Activated CD4-positive, alpha-beta T cell treated with anti-CD3 and anti-CD28 coated beads for 36 hours (primary cell): ENCODE results near the gene ATXN7L3. TPM values are rescaled to one million over a fixed set of nuclear protein-coding genes. Genes with fewer than 3 reads are reported as not detected.
"Not testable (repeated sequence)": the region's sequence is repeated elsewhere in the genome, so short reads cannot be mapped to it uniquely, and the experiment has no call there.

Experiments
- ATAC-seq: fragments of 200-7000 bp; cut with Tn5 transposase; one replicate; pipeline ENCODE4 v1.10.0; 2021; ENCODE audit warnings: mild to moderate bottlenecking, moderate library complexity
- CTCF ChIA-PET: fragments of 350-600 bp; sonication (Branson Sonifier 250); formaldehyde crosslinking; loops from one replicate; lab custom pipeline; 2021; ENCODE audit warnings: antibody characterized with exemption; lab: Charles Lee
- POLR2A ChIA-PET: fragments of 350-600 bp; sonication (Branson Sonifier 250); formaldehyde crosslinking; loops from one replicate; lab custom pipeline; 2021; ENCODE audit warnings: antibody characterized with exemption, inconsistent platforms; lab: Charles Lee
- DNase-seq: peaks from one replicate; pipeline ENCODE4 v3.0.0-alpha.2; 2020
- H3K27ac Mint-ChIP-seq: one replicate; pipeline ENCODE4 v1.8.0; 2021; ENCODE audit warnings: mixed read lengths
- H3K27me3 Mint-ChIP-seq: one replicate; pipeline ENCODE4 v1.8.0; 2021; ENCODE audit warnings: mixed read lengths
- H3K36me3 Mint-ChIP-seq: one replicate; pipeline ENCODE4 v1.8.0; 2021; ENCODE audit warnings: low read depth, mixed read lengths
- H3K4me1 Mint-ChIP-seq: one replicate; pipeline ENCODE4 v1.8.0; 2021; ENCODE audit warnings: mixed read lengths
- H3K4me3 Mint-ChIP-seq: one replicate; pipeline ENCODE4 v1.8.0; 2021; ENCODE audit warnings: mild to moderate bottlenecking, moderate library complexity, mixed read lengths
- H3K9me3 Mint-ChIP-seq: one replicate; pipeline ENCODE4 v1.8.0; 2021; ENCODE audit warnings: low read depth, mixed read lengths
- intact Hi-C, 2 experiments: fragments of 100-400 bp; cut with DNase I in 1 of 2; cut with micrococcal nuclease in 1 of 2; formaldehyde crosslinking; loops; one replicate each; pipeline versions ENCODE4 v1.14.2 to v1.15.1; 2022 to 2024; cut with DNase I, micrococcal nuclease
- total RNA-seq, 2 experiments: library from RNA; stranded (reverse); gene quantifications; one replicate each; pipeline ENCODE4 v1.2.3, GENCODE V29; 2021

The ATXN7L3 gene, protein sequence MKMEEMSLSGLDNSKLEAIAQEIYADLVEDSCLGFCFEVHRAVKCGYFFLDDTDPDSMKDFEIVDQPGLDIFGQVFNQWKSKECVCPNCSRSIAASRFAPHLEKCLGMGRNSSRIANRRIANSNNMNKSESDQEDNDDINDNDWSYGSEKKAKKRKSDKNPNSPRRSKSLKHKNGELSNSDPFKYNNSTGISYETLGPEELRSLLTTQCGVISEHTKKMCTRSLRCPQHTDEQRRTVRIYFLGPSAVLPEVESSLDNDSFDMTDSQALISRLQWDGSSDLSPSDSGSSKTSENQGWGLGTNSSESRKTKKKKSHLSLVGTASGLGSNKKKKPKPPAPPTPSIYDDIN
- 10 to 100 TPM; 66.3 to 70.6 TPM for total RNA-seq

- Mint-ChIP-seq H3K27me3 (no peaks in the 10 kb centered on the region), H3K27ac (peak within 1 kb of the TSS; percentile 94), H3K4me1 (peaks cover 38% of the 10 kb centered on the region), H3K36me3 (peaks cover 12% of the 10 kb centered on the region), H3K9me3 (no peaks in the 10 kb centered on the region), H3K4me3 (peak within 1 kb of the TSS; percentile 88)
- intact Hi-C loops, result loop anchor here (1.0 to 10.0 kb wide), 13 partner anchors 10 to 1029 kb away; partner anchors contain the start of genes GPATCH8 (in 2 of the 2), TMUB2 (in 2 of the 2), DCAKD (in 1 of the 2) and G6PC3 (in 1 of the 2)
- DNase-seq (peak; percentile 100), ATAC-seq (peak; percentile 84)
- ChIA-PET POLR2A (interaction anchor here (0.6 kb wide), 1 partner anchor 22 kb away, joined by 3 read pairs; no protein-coding TSS in a partner anchor), CTCF (interaction anchor here (2.9 kb wide), 1 partner anchor 10 kb away, joined by 21 read pairs; no protein-coding TSS in a partner anchor)
Observed at GRCh38 chr17:44199553-44200477, at the start of gene ATXN7L3. TSS of gene ATXN7L3 (minus strand) at chr17:44199884. CDS start at chr17:44198070, 1,814 bp downstream.

GRCh38 chr17:44247876-44248736 lies 48.4 kb upstream of the ATXN7L3 start:
- ChIA-PET POLR2A (interaction anchor here (0.6 kb wide), 1 partner anchor 906 kb away, joined by 3 read pairs; no protein-coding TSS in a partner anchor), CTCF (interaction anchor here (1.0 to 1.4 kb wide), 2 partner anchors 26 to 104 kb away, joined by 4 to 7 read pairs; no protein-coding TSS in a partner anchor)
- intact Hi-C loops, result loop anchor here in 1 of 2 experiments (2.0 kb wide), 1 partner anchor 31 kb away; no protein-coding TSS in a partner anchor
- no peaks in the 10 kb centered on the region for H3K36me3 Mint-ChIP-seq
- H3K27me3 Mint-ChIP-seq, result no peaks in the 10 kb centered on the region
- no peak overlapping the region for H3K4me3 Mint-ChIP-seq
- H3K27ac Mint-ChIP-seq, result no peak overlapping the region
- H3K4me1 Mint-ChIP-seq, result peaks cover 32% of the 10 kb centered on the region
- ATAC-seq (no peak), DNase-seq (no peak)
- no peaks in the 10 kb centered on the region for H3K9me3 Mint-ChIP-seq

GRCh38 chr17:44247440-44247841 lies 47.8 kb upstream of the ATXN7L3 start:
- ATAC-seq, result no peak
- no peak overlapping the region for H3K4me3 Mint-ChIP-seq
- POLR2A ChIA-PET, result interaction anchor here (0.6 kb wide), 1 partner anchor 69 kb away, joined by 7 read pairs; no protein-coding TSS in a partner anchor
- no peak overlapping the region for H3K27ac Mint-ChIP-seq
- H3K27me3 Mint-ChIP-seq, result no peaks in the 10 kb centered on the region
- H3K9me3 Mint-ChIP-seq, result no peaks in the 10 kb centered on the region
- H3K36me3 Mint-ChIP-seq, result no peaks in the 10 kb centered on the region
- CTCF ChIA-PET, result interaction anchor here (1.0 to 1.4 kb wide), 2 partner anchors 25 to 103 kb away, joined by 4 to 7 read pairs; no protein-coding TSS in a partner anchor
- H3K4me1 Mint-ChIP-seq, result peaks cover 32% of the 10 kb centered on the region
- intact Hi-C loops, result loop anchor here in 1 of 2 experiments (2.0 kb wide), 1 partner anchor 31 kb away; no protein-coding TSS in a partner anchor
- DNase-seq, result no peak

GRCh38 chr17:44241106-44241624 lies 41.5 kb upstream of the ATXN7L3 start:
- Mint-ChIP-seq H3K4me1 (peaks cover 9% of the 10 kb centered on the region), H3K36me3 (no peaks in the 10 kb centered on the region), H3K9me3 (no peaks in the 10 kb centered on the region), H3K27me3 (no peaks in the 10 kb centered on the region), H3K27ac (no peak overlapping the region), H3K4me3 (no peak overlapping the region)
- DNase-seq (no peak), ATAC-seq (no peak)
- ChIA-PET POLR2A (no interaction called here), CTCF (interaction anchor here (0.8 kb wide), 1 partner anchor 10 kb away, joined by 3 read pairs; no protein-coding TSS in a partner anchor)
- intact Hi-C loops, result no loop called here

DNA sequence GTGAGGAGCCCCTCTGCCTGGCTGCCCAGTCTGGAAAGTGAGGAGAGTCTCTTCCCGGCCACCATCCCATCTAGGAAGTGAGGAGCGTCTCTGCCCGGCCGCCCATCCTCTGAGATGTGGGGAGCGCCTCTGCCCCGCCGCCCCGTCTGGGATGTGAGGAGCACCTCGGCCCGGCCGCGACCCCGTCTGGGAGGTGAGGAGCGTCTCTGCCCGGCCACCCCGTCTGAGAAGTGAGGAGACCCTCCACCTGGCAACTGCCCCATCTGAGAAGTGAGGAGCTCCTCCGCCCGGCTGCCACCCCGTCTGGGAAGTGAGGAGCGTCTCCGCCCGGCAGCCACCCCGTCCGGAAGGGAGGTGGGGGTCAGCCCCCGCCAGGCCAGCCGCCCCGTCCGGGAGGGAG lies 38.2 kb upstream of the ATXN7L3 start:
- intact Hi-C loops, DNase-seq, H3K27ac Mint-ChIP-seq, H3K4me1 Mint-ChIP-seq, H3K36me3 Mint-ChIP-seq, H3K9me3 Mint-ChIP-seq, H3K27me3 Mint-ChIP-seq, H3K4me3 Mint-ChIP-seq, POLR2A ChIA-PET, ATAC-seq, CTCF ChIA-PET: not testable (repeated sequence)

- Mint-ChIP-seq H3K27ac (no peak overlapping the region), H3K4me3 (no peak overlapping the region), H3K36me3 (no peaks in the 10 kb centered on the region), H3K4me1 (peaks cover 6% of the 10 kb centered on the region), H3K9me3 (no peaks in the 10 kb centered on the region), H3K27me3 (no peaks in the 10 kb centered on the region)
- intact Hi-C loops, result no loop called here
- ChIA-PET CTCF (interaction anchor here (0.7 to 1.0 kb wide), 2 partner anchors 15 to 55 kb away, joined by 3 read pairs; no protein-coding TSS in a partner anchor), POLR2A (no interaction called here)
- DNase-seq (no peak), ATAC-seq (no peak)
Observed at GRCh38 chr17:44236444-44236991, 36.8 kb upstream of the ATXN7L3 start.

- ATAC-seq, result no peak
- H3K9me3 Mint-ChIP-seq, result no peaks in the 10 kb centered on the region
- DNase-seq, result no peak
- ChIA-PET POLR2A (no interaction called here), CTCF (no interaction called here)
- no peak overlapping the region for H3K4me3 Mint-ChIP-seq
- intact Hi-C loops, result no loop called here
- no peaks in the 10 kb centered on the region for H3K36me3 Mint-ChIP-seq
- no peak overlapping the region for H3K27ac Mint-ChIP-seq
- no peaks in the 10 kb centered on the region for H3K27me3 Mint-ChIP-seq
- H3K4me1 Mint-ChIP-seq, result peaks cover 6% of the 10 kb centered on the region
Observed at GRCh38 chr17:44235583-44235936, 35.9 kb upstream of the ATXN7L3 start.

DNA sequence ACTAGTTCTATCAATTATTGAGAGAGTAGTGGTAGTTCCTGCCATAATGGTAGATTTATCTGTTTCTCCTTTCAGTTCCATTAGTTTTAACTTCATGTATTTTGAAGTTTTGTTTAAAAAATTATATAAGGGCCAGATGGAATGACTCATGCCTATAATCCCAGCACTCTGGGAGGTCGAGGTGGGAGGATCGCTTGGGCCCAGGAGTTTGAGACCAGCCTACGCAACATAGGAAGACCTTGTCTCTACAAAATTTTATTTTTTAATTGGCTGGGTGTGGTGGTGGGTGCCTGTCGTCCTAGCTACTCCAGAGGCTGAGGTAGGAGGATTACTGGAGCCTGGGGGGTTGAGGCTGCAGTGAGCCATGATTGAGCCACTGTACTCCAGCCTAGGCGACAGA lies 33.9 kb upstream of the ATXN7L3 start:
- CTCF ChIA-PET, result interaction anchor here (1.6 kb wide), 1 partner anchor 82 kb away, joined by 4 read pairs; no protein-coding TSS in a partner anchor
- Mint-ChIP-seq H3K9me3 (no peaks in the 10 kb centered on the region), H3K36me3 (no peaks in the 10 kb centered on the region)

DNA sequence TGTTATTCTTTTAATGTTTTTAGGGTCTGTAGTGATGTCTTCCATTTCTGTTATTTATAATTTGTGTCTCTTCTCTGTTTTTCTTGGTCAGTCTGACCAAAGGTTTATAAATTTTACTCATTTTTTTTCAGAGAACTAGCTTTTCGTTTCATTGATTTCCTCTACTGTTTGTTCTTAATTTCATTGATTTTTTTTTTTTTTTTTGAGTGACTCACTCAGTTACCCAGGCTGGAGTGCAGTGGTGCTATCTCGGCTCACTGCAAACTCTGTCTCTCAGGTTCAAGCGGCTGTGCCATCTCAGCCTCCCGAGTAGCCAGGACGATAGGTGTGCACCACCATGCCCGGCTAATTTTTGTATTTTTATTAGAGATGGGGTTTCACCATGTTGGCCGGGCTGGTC lies 32.4 kb upstream of the ATXN7L3 start:
- Mint-ChIP-seq H3K36me3 (no peaks in the 10 kb centered on the region), H3K4me3 (no peak overlapping the region), H3K4me1 (peaks cover 6% of the 10 kb centered on the region), H3K27ac (no peak overlapping the region), H3K27me3 (no peaks in the 10 kb centered on the region), H3K9me3 (no peaks in the 10 kb centered on the region)
- ATAC-seq, result no peak
- intact Hi-C loops, result no loop called here
- ChIA-PET CTCF (no interaction called here), POLR2A (interaction anchor here (0.6 kb wide), 1 partner anchor 218 kb away, joined by 3 read pairs; no protein-coding TSS in a partner anchor)
- no peak for DNase-seq

More for the DNA sequence above, 33.9 kb upstream of the ATXN7L3 start:
- no peak for DNase-seq
- Mint-ChIP-seq H3K4me1 (peaks cover 6% of the 10 kb centered on the region), H3K27me3 (no peaks in the 10 kb centered on the region), H3K4me3 (no peak overlapping the region), H3K27ac (no peak overlapping the region)
- intact Hi-C loops, result no loop called here
- POLR2A ChIA-PET, result no interaction called here
- no peak for ATAC-seq

DNA sequence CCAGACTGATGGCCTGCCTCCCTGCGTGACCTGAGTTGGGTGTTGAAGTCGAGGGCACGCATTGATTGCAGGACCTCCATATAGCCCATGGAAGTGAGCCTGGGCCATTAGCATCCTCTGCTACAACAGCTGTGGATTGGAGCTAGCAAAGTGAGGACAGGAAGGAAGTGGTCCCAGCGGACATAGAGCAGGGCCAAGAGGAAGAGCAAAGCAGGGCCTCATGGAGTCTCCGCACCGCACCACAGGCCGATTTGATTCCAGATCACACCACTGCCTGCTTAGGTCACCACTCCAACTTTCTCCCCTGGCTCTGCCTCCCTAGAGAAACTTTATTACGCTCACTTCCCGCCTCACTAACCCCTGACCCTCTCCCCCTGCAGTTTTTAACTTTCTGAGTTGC lies 30.5 kb upstream of the ATXN7L3 start:
- ATAC-seq (no peak), DNase-seq (no peak)
- no peak overlapping the region for H3K27ac Mint-ChIP-seq
- intact Hi-C loops, result no loop called here
- POLR2A ChIA-PET, result no interaction called here
- CTCF ChIA-PET, result no interaction called here
- H3K4me1 Mint-ChIP-seq, result peaks cover 4% of the 10 kb centered on the region
- no peaks in the 10 kb centered on the region for H3K27me3 Mint-ChIP-seq
- H3K9me3 Mint-ChIP-seq, result no peaks in the 10 kb centered on the region
- H3K36me3 Mint-ChIP-seq, result no peaks in the 10 kb centered on the region
- no peak overlapping the region for H3K4me3 Mint-ChIP-seq
